Measurements from ENCODE around the gene CTDSPL.

DNA sequence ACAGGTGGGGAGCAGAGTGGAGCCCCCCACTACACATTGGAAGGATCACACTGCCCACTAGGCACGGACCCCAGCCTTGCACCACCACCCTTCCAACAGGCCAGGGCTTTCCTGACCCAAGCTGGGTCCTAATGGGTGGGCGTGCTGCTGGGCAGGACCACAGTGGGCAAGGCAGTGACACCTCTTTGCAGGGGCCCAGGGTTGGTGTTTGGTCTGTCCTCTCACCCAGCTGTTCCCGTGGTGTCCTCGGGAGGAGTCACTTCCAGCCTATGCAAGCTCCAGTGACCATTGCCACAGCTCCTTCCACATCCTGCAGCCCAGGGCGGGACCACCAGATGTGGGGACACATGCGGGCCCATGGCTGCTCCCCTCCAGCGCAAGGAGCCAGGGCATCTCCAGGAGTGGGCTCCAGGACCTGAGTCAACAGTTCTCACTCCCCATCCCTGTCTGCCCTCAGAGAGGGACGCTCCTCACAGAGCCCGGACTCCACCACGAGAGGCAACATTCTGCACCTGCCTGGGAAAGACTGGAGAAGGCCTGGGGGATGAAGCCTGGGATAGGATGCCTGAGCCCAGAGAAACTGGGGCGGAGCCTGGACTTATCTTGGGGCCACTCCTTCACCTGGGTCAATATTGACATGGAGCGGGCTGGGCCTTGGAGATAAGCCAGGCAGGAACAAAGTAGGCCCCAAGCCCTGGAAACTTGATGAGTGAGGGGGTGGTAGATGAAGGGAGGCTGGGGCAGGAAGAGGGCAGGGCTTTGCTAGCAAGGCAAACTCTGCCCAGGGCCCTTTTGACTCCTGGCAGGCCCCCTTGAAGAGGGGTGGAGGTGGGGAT, 125.0 kb downstream of the CTDSPL start:
- TF ChIP-seq, protein P1, sequence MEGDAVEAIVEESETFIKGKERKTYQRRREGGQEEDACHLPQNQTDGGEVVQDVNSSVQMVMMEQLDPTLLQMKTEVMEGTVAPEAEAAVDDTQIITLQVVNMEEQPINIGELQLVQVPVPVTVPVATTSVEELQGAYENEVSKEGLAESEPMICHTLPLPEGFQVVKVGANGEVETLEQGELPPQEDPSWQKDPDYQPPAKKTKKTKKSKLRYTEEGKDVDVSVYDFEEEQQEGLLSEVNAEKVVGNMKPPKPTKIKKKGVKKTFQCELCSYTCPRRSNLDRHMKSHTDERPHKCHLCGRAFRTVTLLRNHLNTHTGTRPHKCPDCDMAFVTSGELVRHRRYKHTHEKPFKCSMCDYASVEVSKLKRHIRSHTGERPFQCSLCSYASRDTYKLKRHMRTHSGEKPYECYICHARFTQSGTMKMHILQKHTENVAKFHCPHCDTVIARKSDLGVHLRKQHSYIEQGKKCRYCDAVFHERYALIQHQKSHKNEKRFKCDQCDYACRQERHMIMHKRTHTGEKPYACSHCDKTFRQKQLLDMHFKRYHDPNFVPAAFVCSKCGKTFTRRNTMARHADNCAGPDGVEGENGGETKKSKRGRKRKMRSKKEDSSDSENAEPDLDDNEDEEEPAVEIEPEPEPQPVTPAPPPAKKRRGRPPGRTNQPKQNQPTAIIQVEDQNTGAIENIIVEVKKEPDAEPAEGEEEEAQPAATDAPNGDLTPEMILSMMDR (IDR thresholded peaks at IDR 0.05; ENCODE audit: borderline replicate concordance, extremely low read depth, low read length, poor library complexity, severe bottlenecking) = no peak
- no peak for TF ChIP-seq EZH2 (IDR thresholded peaks at IDR 0.05; ENCODE audit: borderline replicate concordance, low read depth, low read length, severe bottlenecking)
